Liver (tissue), 9 donors: ENCODE data around the gene ANP32A. TPM values are rescaled to one million over a fixed set of nuclear protein-coding genes. Genes with fewer than 3 reads are reported as not detected.

ENCODE experiments used
- DNase-seq: peaks from one replicate; pipeline ENCODE4 v3.0.0-alpha.2; 2017; ENCODE audit warnings: low spot score
- H3K27ac ChIP-seq, 2 donors: one replicate each; pipeline ENCODE4 v1.7.0; 2013; ENCODE audit warnings: inconsistent platforms in 2 of 2, low read length in 2 of 2, control low read depth in 1 of 2, low read depth in 1 of 2, mild to moderate bottlenecking in 1 of 2
- H3K27me3 ChIP-seq, 4 donors: one replicate each; pipeline versions ENCODE4 v1.6.1 to v1.7.0; 2013; ENCODE audit warnings: low read length in 3 of 4, inconsistent platforms in 1 of 4, mild to moderate bottlenecking in 1 of 4, moderate library complexity in 1 of 4; ENCODE audit not compliant: control insufficient read depth in 4 of 4, insufficient read depth in 4 of 4
- H3K36me3 ChIP-seq, 4 donors: one replicate each; pipeline versions ENCODE4 v1.6.1 to v1.7.0; 2013; ENCODE audit warnings: low read length in 3 of 4, mild to moderate bottlenecking in 3 of 4, low read depth in 1 of 4, moderate library complexity in 1 of 4; ENCODE audit not compliant: control insufficient read depth in 4 of 4, insufficient read depth in 3 of 4
- H3K4me1 ChIP-seq, 4 donors: one replicate each; pipeline versions ENCODE4 v1.6.1 to v1.7.0; 2013; ENCODE audit warnings: low read length in 3 of 4, mild to moderate bottlenecking in 3 of 4, moderate library complexity in 1 of 4; ENCODE audit not compliant: control insufficient read depth in 4 of 4, insufficient read depth in 4 of 4
- H3K4me3 ChIP-seq, 3 donors: one replicate each; pipeline versions ENCODE4 v1.6.1 to v1.7.0; 2013; ENCODE audit warnings: low read length in 3 of 3, control low read depth in 1 of 3, low read depth in 1 of 3, mild to moderate bottlenecking in 1 of 3
- H3K9ac ChIP-seq, 2 donors: one replicate each; pipeline ENCODE4 v1.7.0; 2013; ENCODE audit warnings: low read length in 2 of 2, mild to moderate bottlenecking in 2 of 2, moderate library complexity in 2 of 2, control low read depth in 1 of 2, low read depth in 1 of 2
- H3K9me3 ChIP-seq, 4 donors: one replicate each; pipeline versions ENCODE4 v1.6.1 to v1.7.0; 2013; ENCODE audit warnings: low read length in 3 of 4; ENCODE audit not compliant: control insufficient read depth in 4 of 4
- EGR1 ChIP-seq, 2 donors: IDR thresholded peaks; 2 replicates each; pipeline ENCODE4 v1.6.1; 2016 to 2018; ENCODE audit warnings: antibody characterized with exemption in 2 of 2, low read depth in 2 of 2
- FOXA1 ChIP-seq: IDR thresholded peaks from 2 replicates; pipeline ENCODE4 v1.6.1; 2016; ENCODE audit warnings: antibody characterized with exemption
- FOXA2 ChIP-seq: IDR thresholded peaks from 2 replicates; pipeline ENCODE4 v1.6.1; 2016; ENCODE audit warnings: antibody characterized with exemption
- HNF4G ChIP-seq: IDR thresholded peaks from 2 replicates; pipeline ENCODE4 v1.6.1; 2016; ENCODE audit warnings: antibody characterized with exemption
- MAX ChIP-seq: IDR thresholded peaks from 2 replicates; pipeline ENCODE4 v1.6.1; 2016; ENCODE audit warnings: antibody characterized with exemption
- REST ChIP-seq: IDR thresholded peaks from 2 replicates; pipeline ENCODE4 v1.6.1; 2016; ENCODE audit warnings: antibody characterized with exemption, mild to moderate bottlenecking
- RXRA ChIP-seq, 2 donors: IDR thresholded peaks; 2 replicates each; pipeline ENCODE4 v1.6.1; 2017 to 2018; ENCODE audit warnings: antibody characterized with exemption in 2 of 2, mild to moderate bottlenecking in 1 of 2
- TAF1 ChIP-seq: conservative IDR thresholded peaks from 2 replicates; pipeline ENCODE4 v1.6.1; 2016; ENCODE audit warnings: antibody characterized with exemption, mild to moderate bottlenecking
- YY1 ChIP-seq: IDR thresholded peaks from 2 replicates; pipeline ENCODE4 v1.6.1; 2016; ENCODE audit warnings: antibody characterized with exemption, mild to moderate bottlenecking
- ZBTB33 ChIP-seq: IDR thresholded peaks from 2 replicates; pipeline ENCODE4 v1.6.1; 2016; ENCODE audit warnings: antibody characterized with exemption
- WGBS: extraction: QIAGEN DNeasy Blood & Tissue Kit; methylation state at CpG from one replicate; pipeline ENCODE4 v1.1.7; 2013; 5-methylcytosine and 5-hydroxymethylcytosine counted together
- polyA plus RNA-seq, 2 donors: library from polyadenylated mRNA; stranded (reverse) in 1 of 2; unstranded in 1 of 2; fragments of 200-250 nt in 1 of 2; fragments of >200 nt in 1 of 2; fragmentation: Nextera tagmentation in 1 of 2; extraction: Ambion mirVana in 1 of 2; gene quantifications; one replicate each; pipeline versions ENCODE4 v1.2.1 to v1.2.3, GENCODE V29; 2013 to 2015
- total RNA-seq, 2 donors: library from RNA; depleted of rRNA; stranded (reverse); fragments of >200 nt; gene quantifications; one replicate each; pipeline ENCODE4 v1.2.3, GENCODE V29; 2014
- donor health status: healthy.
- donor health status: healthy.
- donor health status: healthy.
- donor health status: healthy.
- donor health status: healthy.

The ANP32A gene
- total and polyA plus RNA-seq, 4 donors, result 30.5 to 60.4 (median 39.4) TPM

- TF ChIP-seq TAF1 (no peak), RXRA (IDR thresholded peaks at IDR 0.05) (no peak), MAX (no peak)
These were observed 46.0 kb downstream of the ANP32A start (continued) for GRCh38 chr15:68774521-68775235.

- WGBS, result 96% methylated on average over 4 of the region's 4 CpGs
- no peak overlapping the region for H3K27ac ChIP-seq
- H3K36me3 ChIP-seq, result peaks cover 0 to 12% (median 5%) of the 10 kb centered on the region in 4 donors
- H3K4me3 ChIP-seq, result no peak overlapping the region
- no peaks in the 10 kb centered on the region for H3K27me3 ChIP-seq
- no peaks in the 10 kb centered on the region for H3K9me3 ChIP-seq
- TF ChIP-seq MAX, result no peak
- no peak for TF ChIP-seq FOXA1
- no peak for TF ChIP-seq YY1
- no peak for TF ChIP-seq FOXA2
- TF ChIP-seq HNF4G, result no peak
- TF ChIP-seq RXRA (IDR thresholded peaks at IDR 0.05), result no peak
- TF ChIP-seq ZBTB33, result no peak
- H3K9ac ChIP-seq, result no peak overlapping the region
- DNase-seq, result no peak
- H3K4me1 ChIP-seq, result no peaks in the 10 kb centered on the region
These were observed 46.6 kb downstream of the ANP32A start for GRCh38 chr15:68774120-68774519.

- H3K36me3 ChIP-seq, result peaks cover 0 to 4% (median 2%) of the 10 kb centered on the region in 4 donors
- DNase-seq, result no peak
- no peak overlapping the region for H3K4me3 ChIP-seq
- TF ChIP-seq MAX (no peak), FOXA1 (no peak), HNF4G (no peak), RXRA (IDR thresholded peaks at IDR 0.05) (no peak), YY1 (no peak), EGR1 (IDR thresholded peaks at IDR 0.05; ENCODE audit: low read depth in 2 of 2) (no peak), TAF1 (no peak), FOXA2 (no peak)
- H3K9ac ChIP-seq, result no peak overlapping the region
- H3K27me3 ChIP-seq, result no peaks in the 10 kb centered on the region
- no peaks in the 10 kb centered on the region for H3K4me1 ChIP-seq
- no peak overlapping the region for H3K27ac ChIP-seq
- WGBS, result 83% methylated on average over 2 of the region's 2 CpGs
- H3K9me3 ChIP-seq, result no peaks in the 10 kb centered on the region
These were observed 47.7 kb downstream of the ANP32A start for GRCh38 chr15:68773036-68773435.

GRCh38 chr15:68770216-68770615, 50.5 kb downstream of the ANP32A start:
- no peak for TF ChIP-seq FOXA1
- TF ChIP-seq MAX, result no peak
- no peak for TF ChIP-seq REST
- Histone ChIP-seq H3K4me1 (no peaks in the 10 kb centered on the region), H3K4me3 (no peak overlapping the region), H3K27me3 (no peaks in the 10 kb centered on the region), H3K36me3 (no peaks in the 10 kb centered on the region), H3K27ac (no peak overlapping the region), H3K9me3 (no peaks in the 10 kb centered on the region), H3K9ac (no peak overlapping the region)
- no peak for DNase-seq
